HL-60 (cell line): ENCODE results near the gene C12orf56.

Experiments used
- POLR2AphosphoS5 ChIP-seq: IDR thresholded peaks from 2 replicates; pipeline ENCODE4 v1.6.1; 2012; ENCODE audit warnings: low read depth
- SPI1 ChIP-seq: IDR thresholded peaks from 2 replicates; pipeline ENCODE4 v1.6.1; 2012; ENCODE audit warnings: low read depth, mild to moderate bottlenecking, borderline replicate concordance
- TF ChIP-seq, protein P1 (sequence below): IDR thresholded peaks from one replicate; pipeline ENCODE4 v1.5.1; 2011; ENCODE audit warnings: low read length, control low read depth, inconsistent platforms; ENCODE audit not compliant: insufficient read depth
- TF ChIP-seq, protein P2 (sequence below): IDR thresholded peaks from 2 replicates; pipeline ENCODE4 v1.6.1; 2012; ENCODE audit warnings: low read depth; ENCODE audit not compliant: insufficient replicate concordance

DNA sequence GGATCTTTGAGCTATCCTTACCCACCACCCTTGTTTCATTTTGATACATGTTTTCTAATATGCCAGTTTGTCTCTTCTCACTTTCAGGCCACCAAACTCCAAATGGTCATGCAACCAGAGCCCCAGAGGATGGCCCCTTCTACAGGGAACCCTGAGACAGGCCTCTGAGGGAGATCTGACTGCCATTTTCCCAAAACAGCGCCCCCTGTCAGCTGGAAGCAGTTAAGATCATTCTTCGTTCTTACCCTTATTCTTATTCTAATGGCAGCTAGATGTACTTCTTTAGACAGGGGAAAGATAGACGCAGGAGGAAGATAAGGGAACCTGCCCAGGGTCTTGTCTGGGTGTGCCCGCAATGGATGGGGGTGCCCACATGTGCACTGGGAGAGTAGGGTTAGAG lies 38.4 kb downstream of the C12orf56 start:
- TF ChIP-seq, protein P1, sequence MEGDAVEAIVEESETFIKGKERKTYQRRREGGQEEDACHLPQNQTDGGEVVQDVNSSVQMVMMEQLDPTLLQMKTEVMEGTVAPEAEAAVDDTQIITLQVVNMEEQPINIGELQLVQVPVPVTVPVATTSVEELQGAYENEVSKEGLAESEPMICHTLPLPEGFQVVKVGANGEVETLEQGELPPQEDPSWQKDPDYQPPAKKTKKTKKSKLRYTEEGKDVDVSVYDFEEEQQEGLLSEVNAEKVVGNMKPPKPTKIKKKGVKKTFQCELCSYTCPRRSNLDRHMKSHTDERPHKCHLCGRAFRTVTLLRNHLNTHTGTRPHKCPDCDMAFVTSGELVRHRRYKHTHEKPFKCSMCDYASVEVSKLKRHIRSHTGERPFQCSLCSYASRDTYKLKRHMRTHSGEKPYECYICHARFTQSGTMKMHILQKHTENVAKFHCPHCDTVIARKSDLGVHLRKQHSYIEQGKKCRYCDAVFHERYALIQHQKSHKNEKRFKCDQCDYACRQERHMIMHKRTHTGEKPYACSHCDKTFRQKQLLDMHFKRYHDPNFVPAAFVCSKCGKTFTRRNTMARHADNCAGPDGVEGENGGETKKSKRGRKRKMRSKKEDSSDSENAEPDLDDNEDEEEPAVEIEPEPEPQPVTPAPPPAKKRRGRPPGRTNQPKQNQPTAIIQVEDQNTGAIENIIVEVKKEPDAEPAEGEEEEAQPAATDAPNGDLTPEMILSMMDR, result no peak
- TF ChIP-seq POLR2AphosphoS5, result no peak
- TF ChIP-seq, protein P2, sequence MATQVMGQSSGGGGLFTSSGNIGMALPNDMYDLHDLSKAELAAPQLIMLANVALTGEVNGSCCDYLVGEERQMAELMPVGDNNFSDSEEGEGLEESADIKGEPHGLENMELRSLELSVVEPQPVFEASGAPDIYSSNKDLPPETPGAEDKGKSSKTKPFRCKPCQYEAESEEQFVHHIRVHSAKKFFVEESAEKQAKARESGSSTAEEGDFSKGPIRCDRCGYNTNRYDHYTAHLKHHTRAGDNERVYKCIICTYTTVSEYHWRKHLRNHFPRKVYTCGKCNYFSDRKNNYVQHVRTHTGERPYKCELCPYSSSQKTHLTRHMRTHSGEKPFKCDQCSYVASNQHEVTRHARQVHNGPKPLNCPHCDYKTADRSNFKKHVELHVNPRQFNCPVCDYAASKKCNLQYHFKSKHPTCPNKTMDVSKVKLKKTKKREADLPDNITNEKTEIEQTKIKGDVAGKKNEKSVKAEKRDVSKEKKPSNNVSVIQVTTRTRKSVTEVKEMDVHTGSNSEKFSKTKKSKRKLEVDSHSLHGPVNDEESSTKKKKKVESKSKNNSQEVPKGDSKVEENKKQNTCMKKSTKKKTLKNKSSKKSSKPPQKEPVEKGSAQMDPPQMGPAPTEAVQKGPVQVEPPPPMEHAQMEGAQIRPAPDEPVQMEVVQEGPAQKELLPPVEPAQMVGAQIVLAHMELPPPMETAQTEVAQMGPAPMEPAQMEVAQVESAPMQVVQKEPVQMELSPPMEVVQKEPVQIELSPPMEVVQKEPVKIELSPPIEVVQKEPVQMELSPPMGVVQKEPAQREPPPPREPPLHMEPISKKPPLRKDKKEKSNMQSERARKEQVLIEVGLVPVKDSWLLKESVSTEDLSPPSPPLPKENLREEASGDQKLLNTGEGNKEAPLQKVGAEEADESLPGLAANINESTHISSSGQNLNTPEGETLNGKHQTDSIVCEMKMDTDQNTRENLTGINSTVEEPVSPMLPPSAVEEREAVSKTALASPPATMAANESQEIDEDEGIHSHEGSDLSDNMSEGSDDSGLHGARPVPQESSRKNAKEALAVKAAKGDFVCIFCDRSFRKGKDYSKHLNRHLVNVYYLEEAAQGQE, result no peak
- TF ChIP-seq SPI1, result no peak
